Ovary (tissue), 3 donors: ENCODE results near the gene CDK11A.

ENCODE experiments used
- EP300 ChIP-seq: sonication (generic); formaldehyde crosslinking; IDR thresholded peaks from one replicate; pipeline ENCODE4 v1.6.1; 2017; ENCODE audit warnings: antibody characterized with exemption
- POLR2A ChIP-seq: fragments of 450-650 bp; IDR thresholded peaks from one replicate; pipeline ENCODE4 v1.6.1; 2017; ENCODE audit warnings: antibody characterized with exemption, mild to moderate bottlenecking, moderate library complexity
- TF ChIP-seq, protein P1 (sequence below), 3 donors: fragments of 450-650 bp in 2 of 3; fragments of 200-600 bp in 1 of 3; IDR thresholded peaks; one replicate each; pipeline versions ENCODE4 v1.5.1 to v1.8.0; 2016 to 2022; ENCODE audit warnings: antibody characterized with exemption in 3 of 3, mild to moderate bottlenecking in 1 of 3
- donor health status: DM: no; HTN: no; CAD: no.

GRCh38 chr1:1683104-1683905 lies 40.9 kb downstream of the CDK11A start:
- TF ChIP-seq, protein P1, sequence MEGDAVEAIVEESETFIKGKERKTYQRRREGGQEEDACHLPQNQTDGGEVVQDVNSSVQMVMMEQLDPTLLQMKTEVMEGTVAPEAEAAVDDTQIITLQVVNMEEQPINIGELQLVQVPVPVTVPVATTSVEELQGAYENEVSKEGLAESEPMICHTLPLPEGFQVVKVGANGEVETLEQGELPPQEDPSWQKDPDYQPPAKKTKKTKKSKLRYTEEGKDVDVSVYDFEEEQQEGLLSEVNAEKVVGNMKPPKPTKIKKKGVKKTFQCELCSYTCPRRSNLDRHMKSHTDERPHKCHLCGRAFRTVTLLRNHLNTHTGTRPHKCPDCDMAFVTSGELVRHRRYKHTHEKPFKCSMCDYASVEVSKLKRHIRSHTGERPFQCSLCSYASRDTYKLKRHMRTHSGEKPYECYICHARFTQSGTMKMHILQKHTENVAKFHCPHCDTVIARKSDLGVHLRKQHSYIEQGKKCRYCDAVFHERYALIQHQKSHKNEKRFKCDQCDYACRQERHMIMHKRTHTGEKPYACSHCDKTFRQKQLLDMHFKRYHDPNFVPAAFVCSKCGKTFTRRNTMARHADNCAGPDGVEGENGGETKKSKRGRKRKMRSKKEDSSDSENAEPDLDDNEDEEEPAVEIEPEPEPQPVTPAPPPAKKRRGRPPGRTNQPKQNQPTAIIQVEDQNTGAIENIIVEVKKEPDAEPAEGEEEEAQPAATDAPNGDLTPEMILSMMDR (IDR thresholded peaks at IDR 0.05): no peak
- TF ChIP-seq POLR2A (no peak), EP300 (no peak)
